ENCODE results near the gene CNTNAP1.

- TF ChIP-seq CTCF (conservative IDR thresholded peaks at IDR 0.05; ENCODE audit: low read length) (no peak), EZH2phosphoT487 (IDR thresholded peaks at IDR 0.05; ENCODE audit: borderline replicate concordance) (no peak)
Observed at GRCh38 chr17:42682722-42683403, 532 bp downstream of the CNTNAP1 start.
